Aorta (tissue), 5 donors: ENCODE measurements around the gene SPDYE6. TPM values are rescaled to one million over a fixed set of nuclear protein-coding genes. Genes with fewer than 3 reads are reported as not detected.
"Not testable (repeated sequence)": the region's sequence is repeated elsewhere in the genome, so short reads cannot be mapped to it uniquely, and the experiment has no call there.

Experiments used
- ATAC-seq: fragments of 200-7000 bp; cut with Tn5 transposase; one replicate; pipeline ENCODE4 v1.9.1; 2022; ENCODE audit warnings: moderate library complexity; ENCODE audit not compliant: low FRiP score
- DNase-seq, 2 donors: peaks; one replicate each; pipeline ENCODE4 v3.0.0-alpha.2; 2020
- H3K27ac ChIP-seq, 2 donors: one replicate each; pipeline ENCODE4 v1.5.1; 2013; ENCODE audit warnings: low read length in 2 of 2, mild to moderate bottlenecking in 2 of 2, moderate library complexity in 2 of 2, control low read depth in 1 of 2, inconsistent platforms in 1 of 2, low read depth in 1 of 2
- H3K27me3 ChIP-seq, 2 donors: one replicate each; pipeline ENCODE4 v1.6.1; 2013; ENCODE audit warnings: control low read depth in 1 of 2, low read length in 1 of 2, mild to moderate bottlenecking in 1 of 2, moderate library complexity in 1 of 2; ENCODE audit not compliant: insufficient read depth in 2 of 2, control insufficient read depth in 1 of 2
- H3K36me3 ChIP-seq, 2 donors: one replicate each; pipeline ENCODE4 v1.6.1; 2013; ENCODE audit warnings: control low read depth in 1 of 2, low read length in 1 of 2, mild to moderate bottlenecking in 1 of 2; ENCODE audit not compliant: insufficient read depth in 2 of 2, control insufficient read depth in 1 of 2
- H3K4me1 ChIP-seq, 2 donors: one replicate each; pipeline ENCODE4 v1.6.1; 2013; ENCODE audit warnings: low read length in 2 of 2, control low read depth in 1 of 2, mild to moderate bottlenecking in 1 of 2, moderate library complexity in 1 of 2; ENCODE audit not compliant: insufficient read depth in 2 of 2, control insufficient read depth in 1 of 2
- H3K4me3 ChIP-seq, 2 donors: one replicate each; pipeline ENCODE4 v1.5.1; 2013; ENCODE audit warnings: low read length in 2 of 2, control low read depth in 1 of 2, mild to moderate bottlenecking in 1 of 2
- H3K9me3 ChIP-seq: one replicate; pipeline ENCODE4 v1.6.1; 2013; ENCODE audit warnings: mild to moderate bottlenecking, low read length; ENCODE audit not compliant: control insufficient read depth
- WGBS, 2 donors: extraction: QIAGEN DNeasy Blood & Tissue Kit; methylation state at CpG; one replicate each; pipeline ENCODE4 v1.1.7; 2013; 5-methylcytosine and 5-hydroxymethylcytosine counted together
- intact Hi-C, 2 donors: fragments of 100-400 bp; cut with DNase I; formaldehyde crosslinking; loops; one replicate each; pipeline versions ENCODE4 v1.14.2 to v1.15.0; 2022
- microRNA-seq, 2 donors: library from miRNA; unstranded; fragments of <30 nt; microRNA quantifications; one replicate each; pipeline ENCODE4 v1.2.0, GENCODE V29; 2020
- polyA plus RNA-seq, 2 donors: library from polyadenylated mRNA; stranded (reverse); fragments of 200-250 nt; gene quantifications; one replicate each; pipeline ENCODE4 v1.2.3, GENCODE V29; 2013
- total RNA-seq, 2 donors: library from RNA; stranded (reverse); fragmentation: NEBNext Ultra II Directional; extraction: Animal tissue kit (Norgen Biotek cat#: 25700); gene quantifications; one replicate each; pipeline ENCODE4 v1.2.1, GENCODE V29; 2021
- donor health status: healthy with polysubstance abuse.
- donor health status: Bipolar disorder and iron deficiency.
- donor health status: DM: no; HTN: no; CAD: no.
- donor health status: DM: no; HTN: no; CAD: no.
- donor health status: DM: yes; HTN: yes; CAD: no.

SPDYE6 gene
- total and polyA plus RNA-seq, 4 donors: 0.31 TPM; not detected in 3

DNA sequence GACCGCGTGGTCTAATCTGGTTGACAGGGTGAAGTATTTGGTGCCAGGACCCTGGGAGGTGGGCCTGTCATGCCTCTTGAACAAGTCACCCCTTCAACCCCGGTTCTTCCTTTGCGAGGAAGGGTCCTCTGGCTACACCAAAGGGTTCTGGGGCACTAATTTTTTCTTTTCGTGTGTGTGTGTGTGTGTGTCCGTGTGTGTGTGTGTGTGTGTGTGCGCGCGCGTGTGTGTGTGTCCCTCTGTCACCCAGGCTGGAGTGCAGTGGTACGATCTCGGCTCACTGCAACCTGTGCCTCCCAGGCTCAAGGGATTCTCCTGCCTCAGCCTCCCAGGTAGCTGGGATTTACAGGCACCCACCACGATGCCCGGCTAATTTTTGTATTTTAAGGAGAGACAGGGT is 54.9 kb downstream of the SPDYE6 start:
- H3K4me3 ChIP-seq, intact Hi-C loops, H3K9me3 ChIP-seq, H3K27ac ChIP-seq, H3K4me1 ChIP-seq, H3K27me3 ChIP-seq, ATAC-seq, DNase-seq, H3K36me3 ChIP-seq: not testable (repeated sequence)
- WGBS, 2 donors: 91 to 94% methylated on average over 14 of the region's 14 CpGs

DNA sequence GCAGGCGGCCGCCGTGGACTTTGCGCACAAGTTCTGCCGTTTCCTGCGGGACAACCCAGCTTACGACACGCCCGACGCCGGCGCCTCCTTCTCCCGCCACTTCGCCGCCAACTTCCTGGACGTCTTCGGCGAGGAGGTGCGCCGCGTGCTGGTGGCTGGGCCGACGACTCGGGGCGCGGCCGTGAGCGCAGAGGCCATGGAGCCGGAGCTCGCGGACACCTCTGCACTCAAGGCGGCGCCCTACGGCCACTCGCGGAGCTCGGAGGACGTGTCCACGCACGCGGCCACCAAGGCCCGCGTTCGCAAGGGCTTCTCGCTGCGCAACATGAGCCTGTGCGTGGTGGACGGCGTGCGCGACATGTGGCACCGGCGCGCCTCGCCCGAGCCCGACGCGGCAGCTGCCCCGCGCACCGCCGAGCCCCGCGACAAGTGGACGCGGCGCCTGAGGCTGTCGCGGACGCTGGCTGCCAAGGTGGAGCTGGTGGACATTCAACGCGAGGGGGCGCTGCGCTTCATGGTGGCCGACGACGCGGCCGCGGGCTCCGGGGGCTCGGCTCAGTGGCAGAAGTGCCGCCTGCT is 55.5 kb downstream of the SPDYE6 start:
- ATAC-seq: no peak
- 21 to 26% methylated on average over 84 of the region's 84 CpGs for WGBS, 2 donors
- Histone ChIP-seq H3K36me3 (no peaks in the 10 kb centered on the region), H3K27me3 (no peaks in the 10 kb centered on the region), H3K9me3 (no peaks in the 10 kb centered on the region), H3K27ac (no peak overlapping the region), H3K4me3 (no peak overlapping the region), H3K4me1 (no peaks in the 10 kb centered on the region)
- DNase-seq: no peak
- intact Hi-C loops: no loop called here

DNA sequence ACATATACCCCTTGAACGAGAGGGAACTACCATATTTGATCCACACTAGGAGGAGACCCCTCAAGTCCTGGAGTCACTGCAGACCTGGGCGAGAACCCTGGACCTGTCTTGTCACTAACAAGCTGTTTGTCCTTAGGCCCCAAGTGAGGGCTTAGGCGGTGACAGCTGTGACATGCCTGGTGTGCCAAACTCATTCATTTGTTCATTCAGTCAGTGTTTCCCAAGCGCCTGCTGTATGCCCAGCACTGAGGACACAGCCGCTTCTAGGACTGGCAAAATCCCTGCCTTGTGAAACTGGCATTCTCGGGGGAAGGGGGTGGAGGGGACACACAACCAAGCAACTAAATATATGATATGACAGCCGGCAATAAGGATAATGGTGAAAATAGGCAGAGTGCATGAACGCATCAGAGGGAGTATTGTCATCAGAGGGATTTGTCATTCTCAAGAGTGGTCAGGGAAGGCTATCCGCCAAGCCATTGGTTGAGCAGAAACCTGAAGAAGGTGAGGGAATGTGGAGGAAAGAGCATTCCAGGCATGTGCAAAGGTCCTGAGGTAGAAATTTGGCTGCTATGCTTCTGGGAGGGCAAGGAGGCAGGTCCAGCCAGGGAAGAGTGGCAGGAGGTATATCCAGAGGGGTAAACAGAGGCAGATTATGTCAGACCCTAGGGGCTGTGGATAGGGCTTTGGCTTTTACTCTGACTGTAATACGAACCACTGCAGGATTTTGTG is 58.6 kb downstream of the SPDYE6 start:
- Histone ChIP-seq H3K36me3 (no peaks in the 10 kb centered on the region), H3K4me3 (no peak overlapping the region), H3K9me3 (no peaks in the 10 kb centered on the region), H3K27ac (no peak overlapping the region), H3K4me1 (no peaks in the 10 kb centered on the region), H3K27me3 (no peaks in the 10 kb centered on the region)
- intact Hi-C loops: no loop called here
- ATAC-seq: no peak
- WGBS, 2 donors: 93 to 95% methylated on average over 10 of the region's 10 CpGs
- no peak for DNase-seq

DNA sequence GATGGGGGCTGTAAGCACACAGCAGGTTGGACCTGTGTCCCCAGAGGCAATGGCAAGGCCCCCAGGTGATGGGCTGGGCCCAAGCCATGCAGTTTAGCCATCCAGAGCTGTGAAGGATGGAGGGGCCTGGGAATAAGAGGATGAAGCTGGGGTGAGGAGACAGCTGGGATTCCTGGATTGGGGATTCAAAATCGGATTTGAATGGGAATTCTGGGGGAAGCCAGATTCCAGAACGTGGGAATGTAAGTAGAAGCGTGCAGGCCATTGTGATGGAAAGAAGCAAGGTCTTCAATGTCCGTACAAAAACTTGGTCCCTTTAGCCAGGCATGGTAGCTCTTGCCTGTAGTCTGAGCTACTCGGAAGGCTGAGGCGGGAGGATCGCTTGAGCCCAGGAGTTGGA is 59.7 kb downstream of the SPDYE6 start:
- H3K36me3 ChIP-seq: no peaks in the 10 kb centered on the region
- no peaks in the 10 kb centered on the region for H3K4me1 ChIP-seq
- 85 to 89% methylated on average over 7 of the region's 7 CpGs for WGBS, 2 donors
- no peak overlapping the region for H3K27ac ChIP-seq
- ATAC-seq (no peak), DNase-seq (no peak)
- no peaks in the 10 kb centered on the region for H3K27me3 ChIP-seq
- H3K9me3 ChIP-seq: no peaks in the 10 kb centered on the region
- intact Hi-C loops: no loop called here
- no peak overlapping the region for H3K4me3 ChIP-seq

DNA sequence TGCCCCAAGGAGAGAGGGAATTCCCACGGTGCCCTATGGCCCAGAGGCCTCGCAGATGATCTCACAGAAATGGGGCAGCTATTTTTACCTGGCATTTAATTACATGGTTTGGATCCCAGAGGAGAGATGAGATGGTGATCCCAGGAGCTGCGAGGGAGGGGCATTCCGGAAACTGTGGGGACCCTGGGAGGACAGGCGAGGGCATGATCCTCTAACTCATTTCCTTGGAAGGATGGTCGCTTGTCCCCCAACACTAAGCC is 60.1 kb downstream of the SPDYE6 start:
- H3K36me3 ChIP-seq: no peaks in the 10 kb centered on the region
- ATAC-seq (no peak), DNase-seq (no peak)
- 82% methylated on average over 6 of the region's 6 CpGs for WGBS, 2 donors
- no peaks in the 10 kb centered on the region for H3K4me1 ChIP-seq
- H3K27ac ChIP-seq: no peak overlapping the region
- H3K27me3 ChIP-seq: no peaks in the 10 kb centered on the region
- H3K4me3 ChIP-seq: no peak overlapping the region
- intact Hi-C loops: no loop called here
- H3K9me3 ChIP-seq: no peaks in the 10 kb centered on the region

Small RNA genes lying within 50 kb of the gene (microRNA-seq; reads per million reads assigned to microRNA genes)
- gene MIR548O: 0 reads per million in 2 donors

Other genes starting within 250 kb of the SPDYE6 start
- gene SH2B2, start 69.6 kb downstream of the SPDYE6 start, total RNA-seq: 10 to 100 TPM in 1 of 2 donors, 1 to 10 TPM in 1; 5.5 to 15.6 TPM
- 1 to 10 TPM in 1 of 2 donors, under 1 TPM in 1; 0.50 to 2.4 TPM for gene SH2B2, start 69.6 kb downstream of the SPDYE6 start, polyA plus RNA-seq
- gene PRKRIP1, start 39.9 kb upstream of the SPDYE6 start, total RNA-seq: 10 to 100 TPM; 19.0 to 26.0 TPM
- gene PRKRIP1, start 39.9 kb upstream of the SPDYE6 start, polyA plus RNA-seq: 10 to 100 TPM; 14.9 to 66.5 TPM
- 10 to 100 TPM; 17.8 to 25.5 TPM for gene ORAI2, start 77.1 kb upstream of the SPDYE6 start, total RNA-seq
- 1 to 10 TPM; 3.1 to 7.4 TPM for gene ORAI2, start 77.1 kb upstream of the SPDYE6 start, polyA plus RNA-seq
- 1 to 10 TPM; 6.1 to 8.7 TPM for gene ALKBH4, start 108.4 kb upstream of the SPDYE6 start, total RNA-seq
- gene ALKBH4, start 108.4 kb upstream of the SPDYE6 start, polyA plus RNA-seq: 10 to 100 TPM in 1 of 2 donors, 1 to 10 TPM in 1; 9.1 to 10.2 TPM
- gene LRWD1, start 108.5 kb upstream of the SPDYE6 start, total RNA-seq: 1 to 10 TPM; 8.6 to 9.4 TPM
- 10 to 100 TPM; 13.4 to 16.5 TPM for gene LRWD1, start 108.5 kb upstream of the SPDYE6 start, polyA plus RNA-seq
- 10 to 100 TPM; 29.6 to 35.9 TPM for gene POLR2J, start 122.5 kb upstream of the SPDYE6 start, total RNA-seq
- gene POLR2J, start 122.5 kb upstream of the SPDYE6 start, polyA plus RNA-seq: 10 to 100 TPM; 90.0 to 92.9 TPM
- gene RASA4B, start 161.3 kb upstream of the SPDYE6 start, total RNA-seq: 10 to 100 TPM; 44.1 to 81.9 TPM
- 10 to 100 TPM; 14.4 to 50.9 TPM for gene RASA4B, start 161.3 kb upstream of the SPDYE6 start, polyA plus RNA-seq
- 10 to 100 TPM; 19.5 to 41.7 TPM for gene UPK3BL2, start 187.3 kb upstream of the SPDYE6 start, total RNA-seq
- gene UPK3BL2, start 187.3 kb upstream of the SPDYE6 start, polyA plus RNA-seq: 10 to 100 TPM in 1 of 2 donors, 1 to 10 TPM in 1; 4.0 to 27.5 TPM
- gene SPDYE2, start 194.8 kb upstream of the SPDYE6 start, total RNA-seq: not detected
- not detected for gene SPDYE2, start 194.8 kb upstream of the SPDYE6 start, polyA plus RNA-seq
- gene POLR2J3, start 216.1 kb upstream of the SPDYE6 start, total RNA-seq: 10 to 100 TPM; 27.5 to 69.9 TPM
- gene POLR2J3, start 216.1 kb upstream of the SPDYE6 start, polyA plus RNA-seq: 10 to 100 TPM; 35.4 to 64.7 TPM